Measurements from ENCODE around the gene PARVB.

- no peak for TF ChIP-seq CTCF (IDR thresholded peaks at IDR 0.05)
- no peak for TF ChIP-seq POLR2A (IDR thresholded peaks at IDR 0.05)
These were observed 144.1 kb downstream of the PARVB start for GRCh38 chr22:44168206-44168605.

Measured in esophagus squamous epithelium (tissue), 4 donors.